H1 (cell line): ENCODE measurements around the gene KDELR1. TPM values are rescaled to one million over a fixed set of nuclear protein-coding genes. Genes with fewer than 3 reads are reported as not detected.

Source experiments
- CTCF ChIA-PET: fragments of 300-600 bp; sonication (Branson Sonifier 250); formaldehyde crosslinking; loops from one replicate; lab custom pipeline; 2021; ENCODE audit not compliant: partially characterized antibody; lab: Charles Lee
- POLR2A ChIA-PET: fragments of 300-600 bp; sonication (Branson Sonifier 250); formaldehyde crosslinking; loops from one replicate; lab custom pipeline; 2021; ENCODE audit warnings: inconsistent platforms; ENCODE audit not compliant: partially characterized antibody; lab: Charles Lee
- DNase-seq, 2 experiments: peaks; one replicate each; pipeline versions ENCODE4 v3.0.0 to v3.0.0-alpha.2; 2010 to 2022; ENCODE audit warnings: low spot score in 2 of 2, low read depth in 1 of 2, mixed read lengths in 1 of 2
- FAIRE-seq: peaks from 2 replicates; lab custom pipeline; 2011; peaks lifted over from hg19 to GRCh38; lab: Jason Lieb, UNC
- H2AFZ ChIP-seq: 2 replicates; pipeline ENCODE4 v1.8.1; 2012; ENCODE audit warnings: low read length, inconsistent platforms
- H2AK5ac ChIP-seq: 2 replicates; pipeline ENCODE4 v1.6.1; 2013; ENCODE audit warnings: low read depth, low read length
- H2BK120ac ChIP-seq: replicated peaks from 2 replicates; pipeline ENCODE3; 2013; ENCODE audit warnings: low read depth, low read length, inconsistent platforms
- H2BK12ac ChIP-seq: 2 replicates; pipeline ENCODE4 v1.6.1; 2013; ENCODE audit warnings: low read depth, low read length
- H2BK15ac ChIP-seq: 2 replicates; pipeline ENCODE4 v1.6.1; 2013; ENCODE audit warnings: low read length
- H2BK20ac ChIP-seq: 2 replicates; pipeline ENCODE4 v1.6.1; 2013; ENCODE audit warnings: low read length
- H2BK5ac ChIP-seq: 2 replicates; pipeline ENCODE4 v1.6.1; 2013; ENCODE audit warnings: low read depth, low read length
- H3K14ac ChIP-seq: 2 replicates; pipeline ENCODE4 v1.6.1; 2013; ENCODE audit warnings: inconsistent platforms; ENCODE audit not compliant: insufficient read length
- H3K18ac ChIP-seq: 2 replicates; pipeline ENCODE4 v1.6.1; 2013; ENCODE audit warnings: low read length; ENCODE audit errors: extremely low read depth
- H3K23ac ChIP-seq: 2 replicates; pipeline ENCODE4 v1.6.1; 2013; ENCODE audit warnings: inconsistent platforms; ENCODE audit not compliant: insufficient read length
- H3K23me2 ChIP-seq: 2 replicates; pipeline ENCODE4 v1.6.1; 2013; ENCODE audit warnings: low read depth, low read length
- H3K27ac ChIP-seq: 2 replicates; pipeline ENCODE4 v1.6.1; 2011; ENCODE audit warnings: low read depth, low read length, inconsistent platforms
- H3K27me3 ChIP-seq, 4 experiments: replicated peaks in 1 of 4; 1 replicate in 1 of 4; 2 replicates in 3 of 4; pipeline versions ENCODE4 v1.6.1 to v1.8.1; 2011 to 2013; ENCODE audit warnings: low read length in 3 of 4, mild to moderate bottlenecking in 3 of 4, inconsistent platforms in 2 of 4, mixed read lengths in 2 of 4, moderate library complexity in 1 of 4; ENCODE audit not compliant: control insufficient read depth in 3 of 4, insufficient read depth in 3 of 4; ENCODE audit errors: extremely low read depth in 1 of 4
- H3K36me3 ChIP-seq, 4 experiments: 2 replicates each; pipeline versions ENCODE4 v1.6.1 to v1.8.1; 2011 to 2013; ENCODE audit warnings: mild to moderate bottlenecking in 4 of 4, low read length in 3 of 4, moderate library complexity in 2 of 4, control low read depth in 1 of 4, inconsistent platforms in 1 of 4; ENCODE audit not compliant: insufficient read depth in 4 of 4, control insufficient read depth in 2 of 4
- H3K4ac ChIP-seq: replicated peaks from 2 replicates; pipeline ENCODE3; 2013; ENCODE audit warnings: low read length, low read depth, mixed read lengths, inconsistent platforms; ENCODE audit not compliant: insufficient read length
- H3K4me1 ChIP-seq, 4 experiments: replicated peaks in 1 of 4; 1 replicate in 1 of 4; 2 replicates in 3 of 4; pipeline versions ENCODE4 v1.6.1 to v1.8.1; 2011 to 2013; ENCODE audit warnings: low read length in 3 of 4, inconsistent platforms in 2 of 4, mixed read lengths in 1 of 4; ENCODE audit not compliant: insufficient read depth in 4 of 4, control insufficient read depth in 3 of 4
- H3K4me2 ChIP-seq, 2 experiments: 2 replicates each; pipeline versions ENCODE4 v1.6.1 to v1.8.1; 2011 to 2013; ENCODE audit warnings: low read depth in 2 of 2, low read length in 2 of 2, control low read depth in 1 of 2, inconsistent platforms in 1 of 2, mild to moderate bottlenecking in 1 of 2; ENCODE audit not compliant: insufficient read depth in 1 of 2
- H3K4me3 ChIP-seq, 4 experiments: fragments of 200-600, 300-600 bp in 1 of 4; sonication (generic), shearing (Covaris generic), sonication (Bioruptor Twin) in 1 of 4; 2 replicates each; pipeline versions ENCODE4 v1.5.1 to v1.8.1; 2011 to 2016; ENCODE audit warnings: low read length in 4 of 4, low read depth in 3 of 4, control low read depth in 2 of 4, inconsistent platforms in 2 of 4, mild to moderate bottlenecking in 2 of 4, mixed read lengths in 1 of 4, moderate library complexity in 1 of 4; ENCODE audit not compliant: insufficient read depth in 2 of 4; ENCODE audit errors: extremely low read depth in 1 of 4
- H3K56ac ChIP-seq: replicated peaks from 2 replicates; pipeline ENCODE3; 2013; ENCODE audit warnings: low read depth, mild to moderate bottlenecking, mixed read lengths, low read length, inconsistent platforms; ENCODE audit not compliant: insufficient read length
- H3K79me1 ChIP-seq: 2 replicates; pipeline ENCODE4 v1.6.1; 2013; ENCODE audit warnings: low read depth, low read length, control low read depth
- H3K79me2 ChIP-seq, 2 experiments: 2 replicates each; pipeline versions ENCODE4 v1.6.1 to v1.8.1; 2012 to 2013; ENCODE audit warnings: low read length in 2 of 2, mild to moderate bottlenecking in 2 of 2, inconsistent platforms in 1 of 2; ENCODE audit not compliant: insufficient read depth in 2 of 2, control insufficient read depth in 1 of 2
- H3K9ac ChIP-seq, 4 experiments: replicated peaks in 1 of 4; 1 replicate in 1 of 4; 2 replicates in 3 of 4; pipeline versions ENCODE4 v1.6.1 to v1.8.1; 2011 to 2013; ENCODE audit warnings: low read depth in 3 of 4, low read length in 3 of 4, control low read depth in 2 of 4, mild to moderate bottlenecking in 2 of 4, moderate library complexity in 2 of 4, inconsistent platforms in 1 of 4; ENCODE audit errors: extremely low read depth in 1 of 4
- H3K9me3 ChIP-seq, 2 experiments: 2 replicates each; pipeline versions ENCODE4 v1.6.1 to v1.8.1; 2012 to 2013; ENCODE audit warnings: mild to moderate bottlenecking in 2 of 2, moderate library complexity in 2 of 2, control low read depth in 1 of 2, inconsistent platforms in 1 of 2, low read depth in 1 of 2, low read length in 1 of 2, mixed read lengths in 1 of 2; ENCODE audit not compliant: insufficient read depth in 2 of 2
- H4K20me1 ChIP-seq, 2 experiments: replicated peaks in 1 of 2; 2 replicates each; pipeline versions ENCODE3 to v1.8.1; 2011 to 2013; ENCODE audit warnings: inconsistent platforms in 2 of 2, low read length in 2 of 2, mild to moderate bottlenecking in 1 of 2; ENCODE audit not compliant: insufficient read depth in 2 of 2, control insufficient read depth in 1 of 2
- H4K5ac ChIP-seq: 2 replicates; pipeline ENCODE4 v1.6.1; 2013; ENCODE audit warnings: low read length, low read depth, mixed read lengths, inconsistent platforms; ENCODE audit not compliant: insufficient read length
- H4K8ac ChIP-seq: 2 replicates; pipeline ENCODE4 v1.8.0; 2013; ENCODE audit warnings: mild to moderate bottlenecking, moderate library complexity, low read length, inconsistent platforms; ENCODE audit not compliant: insufficient read depth; ENCODE audit errors: extremely low read depth
- H4K91ac ChIP-seq: replicated peaks from 2 replicates; pipeline ENCODE3; 2013; ENCODE audit warnings: low read length, mixed read lengths, inconsistent platforms; ENCODE audit not compliant: insufficient read length
- BCL11A ChIP-seq, 2 experiments: IDR thresholded peaks; one replicate each; pipeline ENCODE4 v1.6.1; 2011; ENCODE audit warnings: low read depth in 2 of 2, low read length in 2 of 2, mild to moderate bottlenecking in 2 of 2
- CBX8 ChIP-seq: fragments of 300-800, 300-1000 bp; sonication (generic); IDR thresholded peaks from 2 replicates; pipeline ENCODE4 v1.7.1; 2016; ENCODE audit warnings: low read depth, low read length, borderline replicate concordance
- SP4 ChIP-seq: IDR thresholded peaks from 2 replicates; pipeline ENCODE4 v1.6.1; 2012; ENCODE audit warnings: low read length, inconsistent platforms
- SRF ChIP-seq: IDR thresholded peaks from 2 replicates; pipeline ENCODE4 v1.6.1; 2011; ENCODE audit warnings: mild to moderate bottlenecking, low read depth, low read length, moderate library complexity
- WGBS, 2 experiments: shearing (Covaris generic) in 1 of 2; methylation state at CpG; one replicate each; pipeline versions ENCODE4 v1.1.6 to v1.1.7; 2013 to 2015; ENCODE audit warnings: low lambda C conversion rate in 2 of 2, mixed read lengths in 2 of 2, inconsistent platforms in 1 of 2, low coverage in 1 of 2, missing lambda C conversion rate in 1 of 2; ENCODE audit not compliant: insufficient replicate concordance in 2 of 2, insufficient coverage in 1 of 2, insufficient read length in 1 of 2; ENCODE audit errors: extremely low coverage in 1 of 2, missing lambda C conversion rate in 1 of 2; 5-methylcytosine and 5-hydroxymethylcytosine counted together
- polyA plus RNA-seq, 7 experiments: library from polyadenylated mRNA; depleted of rRNA in 3 of 7; stranded (reverse) in 5 of 7; unstranded in 2 of 7; fragments of >200 nt in 5 of 7; fragments of 200-250 nt in 2 of 7; gene quantifications; 1 replicate in 5 of 7; 2 replicates in 1 of 7; 4 replicates in 1 of 7; pipeline versions ENCODE4 v1.2.1 to v1.2.3, GENCODE V29; 2011 to 2013; ENCODE audit warnings: missing spikeins in 2 of 7, mixed read lengths in 2 of 7
- total RNA-seq: library from RNA; stranded (reverse); fragmentation: NEBNext Ultra II Directional; extraction: Animal tissue kit (Norgen Biotek cat#: 25700); gene quantifications from 2 replicates; pipeline ENCODE4 v1.2.1, GENCODE V29; 2021
- TF ChIP-seq, protein P1 (sequence below): IDR thresholded peaks from 2 replicates; pipeline ENCODE4 v1.6.1; 2011; ENCODE audit warnings: low read length, improper control_type of control experiment
- TF ChIP-seq, protein P2 (sequence below), 3 experiments: IDR thresholded peaks; 1 replicate in 2 of 3; 2 replicates in 1 of 3; pipeline versions ENCODE4 v1.5.1 to v1.6.1; 2011; ENCODE audit warnings: low read length in 3 of 3, mild to moderate bottlenecking in 3 of 3, inconsistent platforms in 2 of 3, low read depth in 1 of 3, moderate library complexity in 1 of 3; ENCODE audit not compliant: insufficient read depth in 1 of 3; ENCODE audit errors: control extremely low read depth in 1 of 3

Gene KDELR1
- total and polyA plus RNA-seq, 2 of the 8 experiments (the other 6 are each of a cell fraction or from before 2014, with no cell fraction given) = 225 to 231 TPM

DNA sequence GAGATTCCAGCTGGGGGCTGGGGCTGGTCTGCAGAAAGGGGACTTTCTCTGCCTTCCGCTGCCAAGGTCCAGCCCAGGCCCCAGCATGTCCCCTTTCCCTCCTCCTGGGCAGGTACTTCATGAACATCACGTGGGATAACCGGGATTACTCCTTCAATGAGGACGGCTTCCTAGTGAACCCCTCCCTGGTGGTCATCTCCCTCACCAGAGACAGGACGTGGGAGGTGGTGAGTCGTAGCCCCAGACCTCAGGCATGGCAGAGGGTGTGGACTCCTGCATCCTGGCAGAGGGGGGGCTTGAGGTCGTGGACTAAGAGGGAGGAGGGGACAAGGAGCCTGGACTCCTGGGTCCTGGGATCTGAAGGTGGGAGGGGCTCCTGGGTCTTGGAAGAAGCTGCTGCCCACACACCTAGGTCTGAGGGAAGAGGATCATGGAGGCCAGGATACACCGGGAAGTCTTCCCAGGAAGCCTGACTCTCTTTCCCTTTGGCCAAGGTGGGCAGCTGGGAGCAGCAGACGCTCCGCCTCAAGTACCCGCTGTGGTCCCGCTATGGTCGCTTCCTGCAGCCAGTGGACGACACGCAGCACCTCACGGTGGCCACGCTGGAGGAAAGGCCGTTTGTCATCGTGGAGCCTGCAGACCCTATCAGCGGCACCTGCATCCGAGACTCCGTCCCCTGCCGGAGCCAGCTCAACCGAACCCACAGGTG lies 22.7 kb upstream of the KDELR1 start:
- FAIRE-seq (no peak), DNase-seq (peak in 1 of 2 experiments; percentile 70)
- Histone ChIP-seq H2BK120ac (no peak overlapping the region), H2BK12ac (peak overlapping the region; percentile 90; the same call in 1 of the 2 replicates), H3K79me2 (no peaks in the 10 kb centered on the region), H3K27ac (no peak overlapping the region), H4K91ac (peak overlapping the region; percentile 51), H3K4me3 (peak overlapping the region in 3 of 4 experiments; percentile 23 to 55 (median 40); a peak in 5 of 8 replicates), H3K4ac (peak overlapping the region; percentile 74), H3K18ac (peak overlapping the region; percentile 71), H3K23me2 (peaks cover 4% of the 10 kb centered on the region; the same call in 1 of the 2 replicates), H3K9ac (peak overlapping the region in 1 of 4 experiments; percentile 14; a peak in 1 of 7 replicates), H2AK5ac (0 out of 2 replicates have a peak overlapping the region, but pooled peaks have one; percentile 5), H2AFZ (no peak overlapping the region), H2BK15ac (0 out of 2 replicates have a peak overlapping the region, but pooled peaks have one; percentile 88), H2BK20ac (peak overlapping the region; percentile 61; the same call in 1 of the 2 replicates), H4K8ac (peak overlapping the region; percentile 76), H3K23ac (no peak overlapping the region), H3K27me3 (no peaks in the 10 kb centered on the region; a peak in 1 of 7 replicates), H3K9me3 (no peaks in the 10 kb centered on the region; a peak in 1 of 4 replicates), H3K56ac (no peak overlapping the region), H2BK5ac (peak overlapping the region; percentile 62; the same call in 1 of the 2 replicates), H3K4me2 (peak overlapping the region; percentile 63 to 65), H4K5ac (peak overlapping the region; percentile 9), H3K79me1 (peaks cover 3% of the 10 kb centered on the region; the same call in 1 of the 2 replicates), H3K4me1 (peaks cover 0 to 18% (median 8%) of the 10 kb centered on the region in 4 experiments; a peak in 5 of 7 replicates), H4K20me1 (peaks cover 0 to 1% of the 10 kb centered on the region in 2 experiments), H3K36me3 (no peaks in the 10 kb centered on the region), H3K14ac (no peak overlapping the region)
- POLR2A ChIA-PET = interaction anchor here (0.6 to 3.4 kb wide), 12 partner anchors 8 to 159 kb away, joined by 3 to 57 read pairs (median 4); partner anchors contain the start of genes GRIN2D, KDELR1, SYNGR4 and TMEM143
- WGBS, 2 experiments = 71% methylated on average over 24 of the region's 24 CpGs; no CpG with 5 or more reads in 1 of the 2 experiments
- CTCF ChIA-PET = interaction anchor here (1.1 to 2.4 kb wide), 8 partner anchors 8 to 100 kb away, joined by 3 to 11 read pairs (median 4); partner anchors contain the start of genes KDELR1, SYNGR4 and TMEM143
- TF ChIP-seq, protein P1, sequence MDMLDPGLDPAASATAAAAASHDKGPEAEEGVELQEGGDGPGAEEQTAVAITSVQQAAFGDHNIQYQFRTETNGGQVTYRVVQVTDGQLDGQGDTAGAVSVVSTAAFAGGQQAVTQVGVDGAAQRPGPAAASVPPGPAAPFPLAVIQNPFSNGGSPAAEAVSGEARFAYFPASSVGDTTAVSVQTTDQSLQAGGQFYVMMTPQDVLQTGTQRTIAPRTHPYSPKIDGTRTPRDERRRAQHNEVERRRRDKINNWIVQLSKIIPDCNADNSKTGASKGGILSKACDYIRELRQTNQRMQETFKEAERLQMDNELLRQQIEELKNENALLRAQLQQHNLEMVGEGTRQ = no peak
- TF ChIP-seq SP4 (no peak), SRF (no peak), BCL11A (IDR thresholded peaks at IDR 0.05; ENCODE audit: low read depth in 2 of 2, low read length in 2 of 2) (no peak), CBX8 (no peak)
- TF ChIP-seq, protein P2, sequence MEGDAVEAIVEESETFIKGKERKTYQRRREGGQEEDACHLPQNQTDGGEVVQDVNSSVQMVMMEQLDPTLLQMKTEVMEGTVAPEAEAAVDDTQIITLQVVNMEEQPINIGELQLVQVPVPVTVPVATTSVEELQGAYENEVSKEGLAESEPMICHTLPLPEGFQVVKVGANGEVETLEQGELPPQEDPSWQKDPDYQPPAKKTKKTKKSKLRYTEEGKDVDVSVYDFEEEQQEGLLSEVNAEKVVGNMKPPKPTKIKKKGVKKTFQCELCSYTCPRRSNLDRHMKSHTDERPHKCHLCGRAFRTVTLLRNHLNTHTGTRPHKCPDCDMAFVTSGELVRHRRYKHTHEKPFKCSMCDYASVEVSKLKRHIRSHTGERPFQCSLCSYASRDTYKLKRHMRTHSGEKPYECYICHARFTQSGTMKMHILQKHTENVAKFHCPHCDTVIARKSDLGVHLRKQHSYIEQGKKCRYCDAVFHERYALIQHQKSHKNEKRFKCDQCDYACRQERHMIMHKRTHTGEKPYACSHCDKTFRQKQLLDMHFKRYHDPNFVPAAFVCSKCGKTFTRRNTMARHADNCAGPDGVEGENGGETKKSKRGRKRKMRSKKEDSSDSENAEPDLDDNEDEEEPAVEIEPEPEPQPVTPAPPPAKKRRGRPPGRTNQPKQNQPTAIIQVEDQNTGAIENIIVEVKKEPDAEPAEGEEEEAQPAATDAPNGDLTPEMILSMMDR (IDR thresholded peaks at IDR 0.05; ENCODE audit: control extremely low read depth in 1 of 3, insufficient read depth in 1 of 3, low read depth in 1 of 3, low read length in 3 of 3) = peak in 2 of 3 experiments; percentile 7 to 34; a peak in 2 of 4 replicates
